HG02623 (cell line): ENCODE measurements around the gene SLC66A2.

Experiments used
- ATAC-seq: cut with Tn5 transposase; IDR thresholded peaks from one replicate; pipeline ENCODE4 v1.9.1; 2021; ENCODE audit warnings: moderate library complexity; ENCODE audit not compliant: unreplicated experiment

The SLC66A2 gene

DNA sequence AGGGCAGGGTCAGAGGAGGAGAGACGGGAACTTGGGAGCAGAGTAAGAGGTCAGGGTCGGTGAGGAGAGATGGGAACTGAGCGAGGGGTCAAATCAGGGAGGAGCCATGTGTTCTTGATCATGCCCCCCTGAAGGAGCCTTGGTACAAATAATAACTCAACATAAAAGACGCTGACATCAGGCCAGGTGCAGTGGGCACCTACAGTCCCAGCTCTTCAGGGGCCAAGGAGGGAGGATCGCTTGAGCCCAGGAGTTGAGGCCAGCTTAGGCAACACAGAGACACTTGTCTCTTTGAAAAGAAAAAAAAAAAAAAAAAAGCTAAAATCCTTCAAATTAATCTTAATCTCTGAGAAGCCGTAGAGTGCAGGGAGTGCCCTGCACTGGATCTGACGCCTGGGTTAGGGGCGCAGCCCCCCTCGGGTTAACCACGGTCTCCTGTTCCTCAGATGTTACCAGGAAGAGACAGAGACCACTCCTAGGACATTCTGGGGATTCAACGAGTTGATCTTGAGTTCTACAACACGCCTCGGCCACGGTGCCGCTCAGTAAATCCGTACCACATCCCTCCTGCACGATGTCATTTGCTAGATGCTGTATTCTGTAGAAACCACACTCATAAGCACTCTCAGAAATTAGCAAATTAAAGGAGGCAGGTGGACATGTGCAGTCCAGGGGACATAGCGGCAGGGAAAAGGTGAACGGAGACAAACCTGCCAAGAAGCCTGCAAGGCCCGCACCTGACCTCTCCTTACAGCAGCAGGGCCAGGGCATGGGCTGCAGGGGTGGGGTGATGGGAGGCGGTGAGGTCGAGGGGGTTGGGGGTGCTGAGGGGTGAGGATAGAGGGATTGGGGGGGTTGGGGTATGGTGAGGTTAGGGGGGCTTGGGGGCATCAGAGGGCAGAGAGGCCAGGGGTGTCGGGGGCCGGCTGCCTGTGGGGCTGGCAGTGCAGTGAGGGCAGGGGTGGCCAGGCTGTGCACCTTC is 29.2 kb downstream of the SLC66A2 start:
- ATAC-seq: no peak

DNA sequence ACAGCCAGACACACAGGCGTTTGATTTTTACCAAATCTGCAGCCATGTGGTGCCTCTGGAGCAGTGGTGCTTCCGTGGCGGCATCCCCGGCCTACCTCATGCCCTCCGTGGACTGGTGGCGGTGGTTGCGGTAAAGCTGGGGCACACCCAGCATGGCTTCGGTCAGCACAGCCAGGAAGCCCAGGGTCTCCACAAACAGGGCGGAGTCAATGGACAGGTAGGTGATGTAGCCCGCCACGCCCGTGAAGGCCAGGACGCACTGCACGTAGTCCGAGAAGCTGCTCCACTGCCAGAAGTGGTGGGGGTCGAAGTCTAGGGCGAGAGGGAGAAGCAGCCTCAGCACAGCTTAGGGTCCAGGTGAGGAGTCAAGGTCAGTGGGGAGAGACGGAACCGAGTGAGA is 32.4 kb downstream of the SLC66A2 start:
- no peak for ATAC-seq

DNA sequence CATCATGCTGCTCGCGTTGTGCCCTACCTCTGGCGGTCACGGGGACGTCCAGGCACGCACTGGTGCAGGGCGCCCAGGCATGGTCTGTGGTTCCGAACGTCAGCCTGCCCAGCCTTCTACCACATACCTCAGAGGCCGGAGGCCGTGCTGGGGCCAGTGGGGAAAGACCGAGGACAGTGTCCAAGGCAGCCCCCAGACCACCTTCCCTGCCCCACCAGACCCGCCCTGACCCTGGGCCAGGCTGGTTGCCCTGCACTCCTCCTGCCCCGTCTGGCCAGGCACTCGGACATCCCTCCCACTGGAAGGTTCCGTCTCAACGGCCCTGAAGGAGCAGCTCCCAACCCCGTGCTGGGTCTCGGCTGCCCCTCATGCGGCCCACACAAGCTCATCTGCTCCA is 32.8 kb downstream of the SLC66A2 start:
- no peak for ATAC-seq

DNA sequence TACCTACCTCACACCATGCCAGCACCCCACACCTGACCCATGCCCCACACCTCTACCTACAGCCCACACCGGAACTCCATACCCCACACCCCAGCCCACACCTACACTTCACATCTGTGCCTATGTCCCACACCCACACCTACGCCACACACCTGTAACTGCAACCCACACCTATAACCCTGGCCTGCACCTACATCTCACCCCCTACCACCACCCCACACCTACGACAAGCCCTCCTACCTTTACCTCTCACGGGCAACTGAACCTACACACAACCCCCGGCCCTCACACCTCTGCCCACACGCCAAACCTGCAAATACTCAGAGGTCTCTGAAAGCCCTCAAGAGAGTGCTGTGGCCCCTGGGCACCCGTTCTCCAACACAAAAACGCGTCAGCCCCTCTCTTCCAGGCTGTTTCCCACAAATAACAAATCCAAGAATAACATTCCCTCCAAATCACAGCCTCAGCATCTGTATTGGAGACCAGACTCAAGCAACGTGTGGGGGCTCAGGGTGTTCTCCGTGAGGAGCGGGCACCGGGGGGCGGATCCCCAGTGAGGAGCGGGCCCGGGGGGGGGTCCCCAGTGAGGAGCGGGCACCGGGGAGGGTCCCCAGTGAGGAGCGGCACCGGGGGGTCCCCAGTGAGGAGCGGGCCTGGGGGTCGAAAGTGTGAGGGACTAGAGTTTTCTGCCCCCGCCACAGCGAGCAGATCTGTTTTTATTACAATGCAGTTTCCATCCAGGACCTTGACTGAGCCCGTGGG is 33.4 kb downstream of the SLC66A2 start:
- ATAC-seq: no peak

DNA sequence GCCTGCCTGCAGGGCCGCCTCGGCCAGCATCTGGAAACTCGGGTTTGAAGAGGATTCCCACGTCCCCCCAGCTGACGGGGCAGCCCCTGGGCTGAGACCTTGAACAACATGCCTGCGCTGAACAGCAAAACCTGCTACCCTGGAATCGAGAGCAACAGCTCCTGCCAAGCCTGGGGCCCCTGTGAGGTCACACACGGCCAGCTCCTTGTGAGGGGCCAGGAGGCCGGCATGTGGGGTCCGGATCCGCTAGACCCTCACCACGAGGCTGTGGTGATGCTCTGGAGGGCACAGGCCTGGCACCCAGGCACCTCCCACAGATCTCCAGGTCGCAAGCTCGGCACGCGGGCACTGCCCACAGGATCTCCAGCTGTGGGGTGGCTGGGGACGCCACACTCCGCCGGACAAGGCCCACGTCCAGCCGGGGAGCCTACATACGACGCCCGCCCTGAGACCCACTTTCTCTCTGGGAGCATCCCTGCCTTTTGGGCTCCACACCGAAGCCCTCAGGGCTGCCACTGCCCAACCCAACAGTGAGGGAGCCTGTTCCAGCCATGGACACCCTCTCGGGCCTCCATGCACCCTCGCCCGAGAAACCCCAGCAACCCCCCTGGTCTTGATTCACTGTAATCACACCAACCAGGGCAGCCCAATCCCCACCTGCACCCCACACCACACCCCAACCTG is 34.1 kb downstream of the SLC66A2 start:
- no peak for ATAC-seq

DNA sequence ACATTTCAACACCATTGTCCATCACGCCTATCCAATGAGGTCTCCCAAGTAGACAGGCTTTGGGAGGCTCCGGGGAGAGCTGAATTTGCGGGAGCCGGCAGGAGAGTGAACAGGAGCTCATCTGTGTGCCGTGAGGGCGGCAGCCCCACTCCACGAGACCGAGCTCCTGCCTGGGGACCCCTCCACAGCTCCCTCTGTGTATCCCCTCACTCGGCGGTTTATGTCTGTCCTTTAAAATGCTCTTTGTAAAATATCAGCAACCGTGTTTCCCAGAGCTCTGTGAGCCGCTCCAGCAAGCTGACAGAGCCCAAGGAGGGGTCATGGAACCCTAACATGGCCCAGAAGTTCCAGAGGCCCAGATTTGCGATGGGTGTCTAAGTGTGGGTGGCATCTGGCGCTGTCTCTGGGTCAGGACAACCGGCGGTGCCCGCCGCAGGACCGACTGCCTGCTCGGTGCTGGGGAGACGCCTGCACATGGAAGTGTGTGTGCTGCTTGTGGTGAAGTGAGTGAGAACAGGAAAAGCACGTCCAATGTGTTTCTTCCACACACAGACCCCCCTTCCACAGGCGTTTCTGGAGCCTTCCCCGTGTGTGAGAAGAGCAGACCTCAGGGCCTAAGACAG is 34.8 kb downstream of the SLC66A2 start:
- ATAC-seq: no peak

DNA sequence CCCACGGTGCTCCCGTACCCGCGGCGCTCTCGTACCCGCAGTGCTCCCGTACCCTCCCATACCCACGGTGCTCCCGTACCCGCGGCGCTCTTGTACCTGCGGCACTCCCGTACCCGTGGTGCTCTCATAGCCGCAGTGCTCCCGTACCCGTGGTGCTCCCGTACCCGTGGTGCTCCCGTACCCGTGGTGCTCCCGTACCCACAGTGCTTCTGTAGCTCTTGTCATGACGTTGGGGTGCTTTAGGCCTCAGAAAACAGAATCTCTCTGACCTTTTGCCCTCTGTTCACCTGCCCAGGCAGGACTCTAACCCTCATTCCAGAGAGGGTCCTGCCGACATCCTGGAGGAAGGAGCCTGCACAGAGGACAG is 35.3 kb downstream of the SLC66A2 start:
- no peak for ATAC-seq

DNA sequence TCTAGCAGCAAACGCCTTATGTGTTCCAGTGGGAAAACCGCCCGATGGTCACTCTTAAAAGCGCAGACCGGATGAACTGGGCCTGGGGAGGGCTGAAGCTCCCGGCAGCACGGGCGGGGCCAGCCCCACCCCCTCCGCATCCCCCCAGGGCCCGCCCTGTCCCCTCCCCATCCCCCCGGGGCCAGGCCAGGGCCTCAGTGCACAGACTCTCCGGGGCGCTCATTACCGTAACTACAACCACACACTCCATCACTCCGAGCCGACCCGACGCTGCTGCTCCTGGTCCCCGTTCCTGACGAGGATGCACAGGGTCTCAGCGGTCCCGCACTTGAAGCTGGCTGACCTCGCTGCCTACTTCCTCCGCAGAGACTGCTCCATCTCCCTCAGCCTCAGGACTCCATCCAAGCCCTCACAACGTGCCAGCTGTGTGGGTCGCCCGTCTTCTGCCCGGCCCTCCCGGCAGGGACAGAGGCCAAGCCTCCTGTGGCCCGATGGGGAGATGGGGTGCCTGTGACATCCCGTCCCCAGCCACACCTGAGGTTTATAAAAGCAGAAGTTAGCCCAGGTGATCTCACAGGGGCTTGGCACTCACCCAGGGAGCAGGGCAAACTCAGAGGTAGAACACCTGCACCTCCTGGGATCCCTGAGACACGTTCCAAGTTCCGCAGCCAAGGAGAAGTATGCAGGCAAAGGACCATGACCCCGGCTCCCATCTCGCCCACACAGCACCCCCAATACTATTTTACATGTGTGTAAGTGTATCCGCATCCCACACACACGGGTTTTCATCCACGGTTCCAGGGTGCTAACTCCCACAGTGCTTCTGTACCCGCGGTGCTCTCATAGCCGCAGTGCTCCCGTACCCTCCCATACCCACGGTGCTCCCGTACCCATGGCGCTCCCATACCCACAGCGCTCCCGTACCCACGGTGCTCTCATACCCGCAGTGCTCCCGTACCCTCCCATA is 36.0 kb downstream of the SLC66A2 start:
- ATAC-seq: no peak

DNA sequence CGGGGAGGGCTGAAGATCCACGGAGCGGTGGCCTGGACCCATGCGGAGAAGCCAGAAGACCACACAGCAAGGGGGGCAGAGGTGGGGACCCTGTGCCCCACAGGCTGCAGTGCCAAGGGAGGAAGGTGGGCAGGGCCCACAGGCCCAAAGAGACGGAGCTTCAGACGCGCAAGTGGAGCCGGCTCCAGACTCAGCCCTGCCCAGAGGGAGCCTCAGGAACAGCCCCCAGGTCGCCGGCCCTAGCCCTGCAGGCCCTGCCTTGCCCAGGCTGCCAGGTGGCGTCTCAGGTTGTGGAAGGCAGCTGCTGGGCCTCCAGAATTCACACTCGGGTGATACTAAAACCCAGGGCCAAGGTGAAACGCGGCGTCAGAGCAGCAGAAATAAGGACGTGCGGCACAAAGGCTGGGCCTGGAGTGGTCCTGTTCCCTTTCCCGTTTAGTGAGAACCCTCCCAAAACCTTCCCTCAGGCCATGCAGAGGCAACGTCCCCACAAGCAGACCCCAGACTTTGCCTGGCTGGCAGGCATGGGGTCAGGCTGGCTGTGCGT is 36.8 kb downstream of the SLC66A2 start:
- ATAC-seq: no peak

DNA sequence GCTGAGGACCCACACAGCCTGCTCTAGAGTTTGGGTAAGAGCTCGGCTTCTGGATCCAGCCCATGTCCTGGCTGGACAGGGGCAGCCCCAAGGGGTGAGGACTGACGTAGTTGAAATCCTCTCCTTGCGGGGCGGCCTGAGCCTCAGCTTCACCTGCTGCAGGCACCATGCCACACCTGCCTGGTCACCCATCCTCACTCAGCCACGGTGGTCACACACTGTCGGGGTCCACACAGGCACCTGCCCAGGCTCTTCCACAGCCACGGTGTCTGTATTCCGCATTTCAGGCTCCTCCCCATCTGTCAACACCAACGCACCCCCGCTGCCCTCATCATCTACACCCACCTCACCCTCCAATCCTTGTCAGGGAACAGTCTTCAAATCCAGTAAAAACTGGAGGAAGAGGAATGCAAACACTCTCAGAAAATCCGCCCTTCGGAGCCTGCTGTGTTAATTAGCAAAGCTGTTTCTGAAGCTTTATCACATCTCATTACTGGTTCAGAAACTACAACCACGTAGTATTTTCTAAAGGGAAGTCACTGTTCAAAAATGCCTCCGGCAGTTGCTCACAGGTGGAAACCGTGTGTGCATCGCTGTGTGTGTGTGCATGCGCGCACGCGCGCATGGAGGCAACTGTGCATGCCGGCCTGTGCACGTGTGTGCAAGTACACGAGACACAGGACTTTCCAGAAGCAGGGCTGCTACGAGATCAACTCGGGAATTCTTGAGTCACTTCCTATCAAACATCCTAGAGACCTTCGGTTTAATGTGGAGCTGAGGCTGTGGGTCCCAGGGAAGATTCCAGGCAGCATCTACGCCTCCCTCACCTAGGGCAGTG is 38.2 kb downstream of the SLC66A2 start:
- ATAC-seq: no peak

DNA sequence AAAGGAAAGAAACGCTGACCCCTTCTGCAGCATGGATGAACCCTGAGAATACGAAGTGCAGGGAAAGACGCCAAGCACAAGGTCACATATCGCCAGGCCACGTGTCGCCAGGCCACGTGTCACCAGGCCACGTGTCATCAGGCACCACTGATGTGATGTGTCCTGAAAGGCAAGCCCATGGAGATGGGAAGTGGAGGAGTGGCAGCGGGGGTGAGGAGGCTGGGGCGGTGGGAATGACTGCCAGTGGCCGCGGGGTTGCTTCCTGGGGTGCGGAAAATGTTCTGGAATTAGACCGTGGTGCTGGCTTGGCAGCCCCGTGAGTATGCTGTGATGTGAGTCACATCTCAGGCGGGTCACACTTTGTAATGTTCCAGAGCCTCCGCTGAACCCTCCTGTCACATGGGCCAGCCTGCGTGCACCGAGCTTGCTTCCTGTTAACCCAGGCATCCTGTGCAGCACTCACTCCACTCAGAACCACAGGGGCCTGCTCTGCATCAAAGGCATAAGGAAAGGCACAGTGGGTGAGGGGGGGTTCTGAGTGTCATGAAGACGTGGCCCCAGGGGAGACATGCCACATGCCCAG is 39.0 kb downstream of the SLC66A2 start:
- ATAC-seq: no peak

DNA sequence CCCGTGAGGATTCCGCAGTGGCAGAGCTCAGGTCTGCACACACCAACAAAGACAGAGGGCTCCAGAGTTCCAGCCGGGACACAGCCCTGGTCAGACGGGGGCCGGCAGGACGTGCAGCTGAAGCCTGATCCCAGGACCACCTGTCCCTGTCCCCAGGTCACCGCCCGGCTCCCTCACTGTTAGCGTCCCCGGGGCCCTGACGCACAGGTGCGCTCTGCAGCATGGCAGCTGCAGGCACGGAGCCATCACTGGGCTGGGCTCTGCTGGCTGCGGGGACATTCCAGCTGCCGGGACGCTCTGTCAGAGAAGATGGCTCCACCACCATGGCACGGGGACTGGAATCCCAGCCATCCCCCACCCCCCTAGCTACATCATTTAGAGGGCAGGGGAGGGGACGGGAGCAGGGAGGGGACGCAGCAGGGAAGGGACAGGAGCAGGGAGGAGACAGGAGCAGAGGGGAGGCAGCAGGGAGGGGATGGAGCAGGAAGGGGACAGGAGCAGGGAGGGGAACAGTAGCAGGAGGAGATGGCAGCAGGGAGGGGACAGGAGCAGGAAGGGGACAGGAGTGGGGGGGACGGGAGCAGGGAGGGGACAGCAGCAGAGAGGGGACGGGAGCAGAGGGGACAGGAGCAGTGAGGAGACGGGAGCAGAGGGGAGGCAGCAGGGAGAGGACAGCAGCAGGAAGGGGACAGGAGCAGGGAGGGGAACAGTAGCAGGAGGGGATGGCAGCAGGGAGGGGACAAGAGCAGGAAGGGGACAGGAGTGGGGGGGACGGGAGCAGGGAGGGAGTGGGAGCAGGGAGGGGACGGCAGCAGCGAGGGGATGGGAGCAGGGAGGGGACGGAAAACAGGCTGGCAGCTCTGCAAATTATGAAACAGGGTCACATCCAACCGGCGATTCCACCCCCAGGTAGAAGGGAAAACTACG is 39.8 kb downstream of the SLC66A2 start:
- no peak for ATAC-seq

DNA sequence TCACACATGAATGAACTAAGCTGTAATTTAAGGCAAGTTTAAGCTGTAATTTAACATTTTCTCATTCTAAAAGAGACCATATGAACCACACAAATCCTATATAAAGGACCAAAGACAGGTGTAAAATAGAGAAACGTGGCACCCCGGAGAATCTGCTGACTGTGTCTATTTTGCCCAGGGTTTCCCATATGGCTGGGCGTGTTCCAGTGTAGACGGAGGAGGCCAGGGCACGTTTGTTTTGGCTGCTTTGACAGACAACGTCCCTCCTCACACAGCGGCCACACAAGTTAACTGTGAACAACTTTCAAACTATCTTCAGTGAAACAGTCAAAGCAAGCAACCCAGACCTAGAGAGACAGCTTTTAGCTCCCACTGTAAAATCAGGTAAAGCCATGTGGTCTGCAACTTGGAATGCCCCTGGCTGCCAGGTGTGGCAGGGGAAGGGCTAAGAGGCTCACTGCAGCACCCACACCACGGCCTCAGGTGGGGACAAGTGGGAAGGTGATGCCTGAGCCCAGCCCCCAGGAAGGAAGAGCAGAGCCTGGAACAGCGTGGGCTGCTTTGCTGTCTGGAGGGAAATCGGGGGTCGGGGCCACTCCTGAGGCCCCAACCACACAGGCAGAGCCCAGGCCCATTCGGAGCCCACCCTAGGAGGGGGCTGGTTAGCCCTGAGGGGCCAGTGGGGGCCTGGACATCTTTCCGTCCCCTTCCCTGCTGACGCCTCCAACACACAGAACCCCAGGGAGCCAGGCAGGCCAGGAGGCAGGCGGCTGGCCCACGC is 40.7 kb downstream of the SLC66A2 start:
- ATAC-seq: no peak

DNA sequence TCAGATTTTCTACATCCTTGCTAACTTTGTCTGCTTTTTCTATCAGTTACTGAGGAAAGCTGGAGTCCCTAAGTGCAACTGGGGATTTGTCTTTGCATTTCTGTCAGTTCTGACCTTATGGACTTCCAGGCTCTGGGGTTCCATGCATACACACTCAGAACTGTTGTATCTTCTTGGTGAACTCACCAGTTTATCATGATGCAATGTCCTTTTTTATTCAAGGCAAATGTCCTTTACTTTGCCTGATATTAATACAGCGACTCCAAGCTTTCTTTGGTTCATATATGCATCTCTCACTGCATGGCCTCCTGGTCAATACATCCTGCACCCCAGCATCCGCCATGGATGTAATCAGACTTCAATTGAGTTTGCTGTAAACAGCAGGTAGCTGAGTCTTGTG is 44.7 kb downstream of the SLC66A2 start:
- ATAC-seq: no peak

DNA sequence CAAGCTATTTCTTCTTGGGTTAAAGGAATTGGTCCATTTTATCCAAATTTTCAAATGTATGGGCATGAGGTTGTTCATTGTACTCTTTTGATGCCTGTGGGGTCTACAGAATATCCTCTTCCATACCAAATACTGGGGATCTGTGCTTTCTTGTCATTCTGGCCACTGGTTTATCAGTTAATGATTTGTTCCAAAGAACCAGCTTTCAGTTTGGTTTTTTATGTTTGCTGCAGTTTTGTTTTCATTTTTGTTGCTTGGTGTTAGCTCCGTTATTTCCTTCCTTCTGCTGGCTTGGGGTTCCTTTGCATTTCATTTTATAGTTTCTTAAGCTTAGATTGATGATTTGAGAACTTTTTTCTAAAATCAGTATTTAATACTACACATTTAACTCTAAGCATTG is 45.5 kb downstream of the SLC66A2 start:
- ATAC-seq: no peak

DNA sequence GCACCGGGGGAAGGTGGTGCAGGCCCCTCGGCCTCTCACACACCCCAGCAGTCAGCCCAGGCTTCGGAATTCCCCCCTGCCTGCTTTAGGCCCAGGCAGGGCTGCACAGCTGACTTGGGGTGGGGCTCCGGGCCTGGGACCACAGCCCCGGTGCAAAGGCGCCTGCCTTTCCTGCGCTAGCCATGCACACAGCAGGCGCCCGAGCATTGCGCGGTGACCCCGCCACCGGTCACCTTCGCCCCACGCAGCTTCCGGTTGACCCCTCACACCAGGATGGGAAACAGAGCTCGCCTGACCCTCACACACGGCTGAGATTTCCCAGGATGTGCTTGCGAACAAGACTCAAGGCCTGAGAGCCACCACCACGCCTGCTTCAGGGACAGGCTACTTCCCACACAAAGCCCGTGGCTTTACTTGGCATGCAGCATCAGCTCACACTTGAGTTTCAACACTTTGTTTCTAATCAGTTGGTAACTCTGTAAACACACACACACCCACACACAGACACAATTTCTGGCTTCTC is 46.0 kb downstream of the SLC66A2 start:
- no peak for ATAC-seq
